DOHH2 (cell line): ENCODE results near the gene MRPL45.

Experiments used
- H3F3A ChIP-seq: fragments of 200-600 bp; sonication (generic), shearing (Covaris generic); 2 replicates; pipeline ENCODE4 v1.6.0; 2016; ENCODE audit warnings: antibody characterized with exemption, mild to moderate bottlenecking; ENCODE audit not compliant: control insufficient read depth, insufficient read depth
- H3K27ac ChIP-seq: fragments of 200-600 bp; sonication (generic); 2 replicates; pipeline ENCODE4 v1.5.1; 2014; ENCODE audit warnings: low read depth, mild to moderate bottlenecking, low read length, moderate library complexity
- H3K27me3 ChIP-seq: fragments of 200-600 bp; sonication (generic); 2 replicates; pipeline ENCODE4 v1.6.1; 2014; ENCODE audit warnings: mild to moderate bottlenecking, low read length, mixed read lengths; ENCODE audit not compliant: control insufficient read depth
- H3K36me3 ChIP-seq: fragments of 200-600 bp; sonication (generic); 2 replicates; pipeline ENCODE4 v1.6.1; 2014; ENCODE audit warnings: mild to moderate bottlenecking, low read length, moderate library complexity, mixed read lengths; ENCODE audit not compliant: control insufficient read depth
- H3K4me1 ChIP-seq: fragments of 200-600 bp; sonication (generic); 2 replicates; pipeline ENCODE4 v1.6.1; 2014; ENCODE audit warnings: mild to moderate bottlenecking, low read length, mixed read lengths; ENCODE audit not compliant: control insufficient read depth
- H3K4me2 ChIP-seq: fragments of 200-600 bp; sonication (generic); 2 replicates; pipeline ENCODE4 v1.6.0; 2014; ENCODE audit warnings: mild to moderate bottlenecking, low read length, moderate library complexity
- H3K4me3 ChIP-seq: fragments of 200-600 bp; sonication (generic); 2 replicates; pipeline ENCODE4 v1.5.1; 2014; ENCODE audit warnings: mild to moderate bottlenecking, low read length, mixed read lengths
- H3K79me2 ChIP-seq: fragments of 200-600 bp; sonication (generic); 2 replicates; pipeline ENCODE4 v1.6.1; 2014; ENCODE audit warnings: mild to moderate bottlenecking, low read length, mixed read lengths; ENCODE audit not compliant: control insufficient read depth
- H3K9me2 ChIP-seq: fragments of 200-600 bp; sonication (generic); replicated peaks from 2 replicates; pipeline ENCODE4 v1.6.1; 2014; ENCODE audit warnings: mild to moderate bottlenecking, low read length, mixed read lengths; ENCODE audit not compliant: control insufficient read depth
- H3K9me3 ChIP-seq: fragments of 200-600 bp; sonication (generic); 2 replicates; pipeline ENCODE4 v1.6.1; 2014; ENCODE audit warnings: antibody characterized with exemption, low read length, mixed read lengths; ENCODE audit not compliant: control insufficient read depth, insufficient read depth
- H4K20me1 ChIP-seq: fragments of 200-600 bp; sonication (generic); 2 replicates; pipeline ENCODE4 v1.6.0; 2014; ENCODE audit warnings: low read depth, mild to moderate bottlenecking, antibody characterized with exemption, low read length, moderate library complexity; ENCODE audit not compliant: control insufficient read depth, insufficient read depth
- EZH2phosphoT487 ChIP-seq: fragments of 200-600 bp; sonication (generic); IDR thresholded peaks from 2 replicates; pipeline ENCODE4 v1.6.1; 2017; ENCODE audit warnings: borderline replicate concordance, mild to moderate bottlenecking, antibody characterized with exemption, low read length, moderate library complexity, mixed read lengths
- TF ChIP-seq, protein P1 (sequence below): fragments of 200-600 bp; sonication (generic); IDR thresholded peaks from one replicate; pipeline ENCODE4 v1.5.1; 2014; ENCODE audit warnings: antibody characterized with exemption, mild to moderate bottlenecking, low read depth, low read length; ENCODE audit not compliant: poor library complexity, severe bottlenecking

The MRPL45 gene

DNA sequence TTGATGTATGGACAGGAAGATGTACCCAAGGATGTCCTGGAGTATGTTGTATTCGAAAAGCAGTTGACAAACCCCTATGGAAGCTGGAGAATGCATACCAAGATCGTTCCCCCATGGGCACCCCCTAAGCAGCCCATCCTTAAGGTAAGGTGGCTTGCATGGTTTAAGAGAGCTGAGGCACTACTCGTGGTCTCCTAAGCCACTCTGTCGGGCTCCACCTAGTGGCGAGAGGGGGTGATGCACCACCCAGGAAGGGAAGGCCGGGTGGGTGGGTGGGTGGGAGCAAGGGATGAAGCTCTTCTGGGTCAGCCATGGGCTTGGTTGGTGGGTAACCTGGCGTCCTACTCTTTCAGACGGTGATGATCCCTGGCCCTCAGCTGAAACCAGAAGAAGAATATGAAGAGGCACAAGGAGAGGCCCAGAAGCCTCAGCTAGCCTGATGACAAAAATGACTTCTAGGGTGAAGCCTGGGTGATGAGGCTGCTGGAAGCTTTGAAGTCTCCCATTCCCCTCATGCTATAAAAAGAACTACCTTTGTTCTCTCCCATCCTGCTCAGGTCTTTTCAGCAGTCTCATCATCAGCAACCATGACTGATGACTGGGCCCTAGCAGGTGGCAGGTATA, 25.3 kb downstream of the MRPL45 start:
- H3K4me2 ChIP-seq = no peak overlapping the region
- peaks cover 5% of the 10 kb centered on the region; the same call in 1 of the 2 replicates for H3F3A ChIP-seq
- H4K20me1 ChIP-seq = peaks cover 3% of the 10 kb centered on the region; the same call in 1 of the 2 replicates
- peaks cover 25% of the 10 kb centered on the region for H3K4me1 ChIP-seq
- H3K4me3 ChIP-seq = no peak overlapping the region
- no peaks in the 10 kb centered on the region for H3K9me3 ChIP-seq
- H3K9me2 ChIP-seq = no peaks in the 10 kb centered on the region
- no peaks in the 10 kb centered on the region for H3K27me3 ChIP-seq
- no peak overlapping the region for H3K27ac ChIP-seq
- H3K36me3 ChIP-seq = peaks cover 31% of the 10 kb centered on the region
- no peak for TF ChIP-seq EZH2phosphoT487
- TF ChIP-seq, protein P1, sequence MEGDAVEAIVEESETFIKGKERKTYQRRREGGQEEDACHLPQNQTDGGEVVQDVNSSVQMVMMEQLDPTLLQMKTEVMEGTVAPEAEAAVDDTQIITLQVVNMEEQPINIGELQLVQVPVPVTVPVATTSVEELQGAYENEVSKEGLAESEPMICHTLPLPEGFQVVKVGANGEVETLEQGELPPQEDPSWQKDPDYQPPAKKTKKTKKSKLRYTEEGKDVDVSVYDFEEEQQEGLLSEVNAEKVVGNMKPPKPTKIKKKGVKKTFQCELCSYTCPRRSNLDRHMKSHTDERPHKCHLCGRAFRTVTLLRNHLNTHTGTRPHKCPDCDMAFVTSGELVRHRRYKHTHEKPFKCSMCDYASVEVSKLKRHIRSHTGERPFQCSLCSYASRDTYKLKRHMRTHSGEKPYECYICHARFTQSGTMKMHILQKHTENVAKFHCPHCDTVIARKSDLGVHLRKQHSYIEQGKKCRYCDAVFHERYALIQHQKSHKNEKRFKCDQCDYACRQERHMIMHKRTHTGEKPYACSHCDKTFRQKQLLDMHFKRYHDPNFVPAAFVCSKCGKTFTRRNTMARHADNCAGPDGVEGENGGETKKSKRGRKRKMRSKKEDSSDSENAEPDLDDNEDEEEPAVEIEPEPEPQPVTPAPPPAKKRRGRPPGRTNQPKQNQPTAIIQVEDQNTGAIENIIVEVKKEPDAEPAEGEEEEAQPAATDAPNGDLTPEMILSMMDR = peak; percentile 39
- H3K79me2 ChIP-seq = no peaks in the 10 kb centered on the region

DNA sequence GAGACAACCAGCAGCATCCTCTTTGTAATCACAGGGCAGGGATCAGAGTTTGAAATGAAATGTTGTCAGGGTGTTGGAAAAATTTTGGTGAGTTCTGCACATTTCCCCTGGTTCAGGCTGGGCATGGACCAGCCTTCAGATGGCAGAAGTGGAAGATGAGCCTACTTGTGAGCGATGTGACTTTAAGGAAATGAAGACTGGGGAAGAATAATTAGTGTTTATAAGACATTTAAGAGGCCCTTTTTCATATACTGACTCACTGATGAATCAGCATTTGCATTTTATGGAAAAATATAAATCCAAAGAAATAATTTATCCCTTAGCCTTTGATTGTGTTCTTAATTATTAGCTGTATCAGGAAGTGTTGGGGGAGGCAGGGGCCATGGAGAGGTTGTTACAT, 25.9 kb downstream of the MRPL45 start:
- no peak overlapping the region for H3K4me2 ChIP-seq
- H3K4me3 ChIP-seq = no peak overlapping the region
- H3F3A ChIP-seq = peaks cover 5% of the 10 kb centered on the region; the same call in 1 of the 2 replicates
- peaks cover 25% of the 10 kb centered on the region for H3K4me1 ChIP-seq
- no peaks in the 10 kb centered on the region for H3K9me2 ChIP-seq
- TF ChIP-seq, protein P1 = no peak
- no peak for TF ChIP-seq EZH2phosphoT487
- H3K36me3 ChIP-seq = peaks cover 31% of the 10 kb centered on the region
- no peaks in the 10 kb centered on the region for H3K79me2 ChIP-seq
- H3K27ac ChIP-seq = no peak overlapping the region
- H3K9me3 ChIP-seq = no peaks in the 10 kb centered on the region
- no peaks in the 10 kb centered on the region for H3K27me3 ChIP-seq
- H4K20me1 ChIP-seq = peaks cover 3% of the 10 kb centered on the region; the same call in 1 of the 2 replicates

DNA sequence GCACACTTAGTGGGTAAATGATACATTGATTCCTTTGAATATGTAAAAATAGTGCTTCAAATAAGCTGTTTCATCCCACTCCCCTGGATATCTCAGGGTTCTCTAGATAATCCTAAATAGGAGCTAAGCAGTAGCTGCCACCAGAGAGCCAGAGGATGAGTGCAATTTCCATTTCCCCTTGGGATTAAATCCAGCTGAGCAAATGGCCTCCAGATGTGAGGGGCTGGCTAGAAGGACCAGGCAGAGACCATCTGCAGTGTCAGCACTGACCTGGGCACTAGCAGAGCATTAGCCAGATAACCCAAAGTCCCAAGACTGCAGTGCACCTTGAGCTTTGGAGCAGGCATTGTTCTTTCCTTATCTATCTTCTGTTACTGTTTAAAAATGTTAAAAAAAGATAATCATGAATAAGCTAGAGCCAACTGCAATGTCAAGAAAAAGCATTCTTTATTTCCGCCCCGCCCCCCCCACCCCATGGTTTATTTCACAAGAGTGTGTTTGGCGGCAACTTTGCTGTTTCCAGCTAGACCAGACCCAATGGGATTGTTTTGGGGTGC, 27.3 kb downstream of the MRPL45 start:
- H3K4me3 ChIP-seq = no peak overlapping the region
- no peak overlapping the region for H3K27ac ChIP-seq
- H3K4me1 ChIP-seq = peaks cover 32% of the 10 kb centered on the region
- no peak for TF ChIP-seq EZH2phosphoT487
- TF ChIP-seq, protein P1 = no peak
- H3K9me2 ChIP-seq = no peaks in the 10 kb centered on the region
- peaks cover 29% of the 10 kb centered on the region for H3K36me3 ChIP-seq
- peaks cover 5% of the 10 kb centered on the region; the same call in 1 of the 2 replicates for H3F3A ChIP-seq
- peaks cover 3% of the 10 kb centered on the region; the same call in 1 of the 2 replicates for H4K20me1 ChIP-seq
- H3K79me2 ChIP-seq = no peaks in the 10 kb centered on the region
- H3K27me3 ChIP-seq = no peaks in the 10 kb centered on the region
- no peak overlapping the region for H3K4me2 ChIP-seq
- H3K9me3 ChIP-seq = no peaks in the 10 kb centered on the region
